AG10803 (cell line): Measurements from ENCODE around the gene MYRF.

Experiments used
- DNase-seq: peaks from one replicate; pipeline ENCODE4 v3.0.0; 2010; ENCODE audit warnings: low read depth
- H3K4me3 ChIP-seq: 2 replicates; pipeline ENCODE4 v1.5.1; 2011; ENCODE audit warnings: mild to moderate bottlenecking, low read length, control low read depth
- CTCF ChIP-seq: conservative IDR thresholded peaks from 2 replicates; pipeline ENCODE4 v1.5.1; 2011; ENCODE audit warnings: mild to moderate bottlenecking, low read length, control low read depth, inconsistent platforms

Gene MYRF

GRCh38 chr11:61763930-61764605 lies 11.6 kb downstream of the MYRF start:
- H3K4me3 ChIP-seq: no peak overlapping the region
- no peak for DNase-seq
- TF ChIP-seq CTCF: no peak

- no peak for DNase-seq
Measured at GRCh38 chr11:61764606-61765260, 12.3 kb downstream of the MYRF start.

GRCh38 chr11:61765550-61766253 lies 13.3 kb downstream of the MYRF start:
- DNase-seq: no peak
- H3K4me3 ChIP-seq: no peak overlapping the region
- TF ChIP-seq CTCF: no peak

More at GRCh38 chr11:61764606-61765260, 12.3 kb downstream of the MYRF start:
- TF ChIP-seq CTCF: no peak
- no peak overlapping the region for H3K4me3 ChIP-seq

GRCh38 chr11:61766353-61766841 lies 14.0 kb downstream of the MYRF start:
- no peak for DNase-seq
- H3K4me3 ChIP-seq: no peak overlapping the region
- TF ChIP-seq CTCF: no peak

GRCh38 chr11:61768376-61769076 lies 16.1 kb downstream of the MYRF start:
- DNase-seq: no peak
- no peak for TF ChIP-seq CTCF
- H3K4me3 ChIP-seq: no peak overlapping the region

- no peak for DNase-seq
- no peak overlapping the region for H3K4me3 ChIP-seq
- TF ChIP-seq CTCF: no peak
Measured at GRCh38 chr11:61769169-61769920, 16.9 kb downstream of the MYRF start.
